DMS79 (cell line): ENCODE data around the gene DRICH1.
"Not testable (repeated sequence)": the region's sequence is repeated elsewhere in the genome, so short reads cannot be mapped to it uniquely, and the experiment has no call there.

Experiments
- DNase-seq: peaks from one replicate; lab custom pipeline; 2025; lab: John Stamatoyannopoulos, UW

Gene DRICH1

DNA sequence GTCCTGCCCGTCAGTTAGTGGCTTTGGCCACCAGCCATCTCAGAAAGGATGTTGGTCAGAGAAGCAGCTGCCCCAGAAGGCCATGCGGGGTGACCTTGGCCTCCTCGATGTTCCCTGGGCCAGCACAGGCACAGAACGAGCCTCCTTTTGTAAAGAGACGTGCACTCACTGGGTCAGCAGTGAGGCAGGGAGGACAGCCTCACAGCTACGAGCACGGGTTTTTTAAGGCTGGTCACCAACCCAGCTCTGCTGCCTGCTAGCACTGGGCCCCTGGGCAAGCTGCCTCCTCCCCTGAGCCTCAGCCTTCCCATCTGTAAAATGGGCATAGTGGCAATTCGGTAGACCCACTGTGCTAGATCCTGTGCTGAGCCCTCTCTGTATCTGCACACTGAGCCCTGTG is 62.8 kb downstream of the DRICH1 start:
- DNase-seq = no peak

DNA sequence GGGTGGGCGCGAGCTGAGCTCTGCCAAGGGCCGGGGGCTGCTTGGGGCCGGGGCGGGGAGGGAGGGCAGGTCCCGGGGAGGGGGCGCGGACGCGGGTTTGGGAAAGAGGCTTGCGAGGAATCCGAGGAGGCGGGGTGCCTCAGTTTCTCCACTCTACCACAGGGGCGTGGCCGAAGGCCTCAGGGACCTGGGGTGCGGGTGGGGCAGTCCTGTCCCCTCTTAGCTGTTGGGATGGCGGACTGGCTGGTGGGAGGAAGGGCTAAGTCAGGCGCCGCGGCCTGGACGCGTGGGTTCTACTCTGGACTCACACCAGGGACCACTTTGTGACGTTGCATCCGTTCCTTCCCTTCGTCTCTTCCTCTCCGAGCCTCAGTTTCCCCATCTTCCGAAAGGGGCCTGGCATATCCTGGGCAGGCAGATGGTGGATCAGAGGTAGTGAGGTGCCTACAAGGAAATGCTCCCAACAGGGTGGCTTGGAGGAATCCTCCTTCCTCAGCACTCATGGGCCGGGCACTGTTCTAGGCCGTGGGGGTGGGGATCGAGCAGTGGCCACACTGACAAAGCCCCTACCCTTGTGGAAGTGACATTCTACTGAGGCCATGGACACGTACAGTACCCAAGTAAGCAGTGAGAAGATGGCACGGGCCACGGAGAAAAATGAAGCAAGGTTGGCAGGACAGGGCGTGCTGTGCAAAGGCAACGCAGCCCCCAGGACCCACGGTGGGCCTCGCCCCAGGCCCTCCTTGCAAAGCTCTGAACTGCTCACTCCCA is 65.2 kb downstream of the DRICH1 start:
- no peak for DNase-seq

DNA sequence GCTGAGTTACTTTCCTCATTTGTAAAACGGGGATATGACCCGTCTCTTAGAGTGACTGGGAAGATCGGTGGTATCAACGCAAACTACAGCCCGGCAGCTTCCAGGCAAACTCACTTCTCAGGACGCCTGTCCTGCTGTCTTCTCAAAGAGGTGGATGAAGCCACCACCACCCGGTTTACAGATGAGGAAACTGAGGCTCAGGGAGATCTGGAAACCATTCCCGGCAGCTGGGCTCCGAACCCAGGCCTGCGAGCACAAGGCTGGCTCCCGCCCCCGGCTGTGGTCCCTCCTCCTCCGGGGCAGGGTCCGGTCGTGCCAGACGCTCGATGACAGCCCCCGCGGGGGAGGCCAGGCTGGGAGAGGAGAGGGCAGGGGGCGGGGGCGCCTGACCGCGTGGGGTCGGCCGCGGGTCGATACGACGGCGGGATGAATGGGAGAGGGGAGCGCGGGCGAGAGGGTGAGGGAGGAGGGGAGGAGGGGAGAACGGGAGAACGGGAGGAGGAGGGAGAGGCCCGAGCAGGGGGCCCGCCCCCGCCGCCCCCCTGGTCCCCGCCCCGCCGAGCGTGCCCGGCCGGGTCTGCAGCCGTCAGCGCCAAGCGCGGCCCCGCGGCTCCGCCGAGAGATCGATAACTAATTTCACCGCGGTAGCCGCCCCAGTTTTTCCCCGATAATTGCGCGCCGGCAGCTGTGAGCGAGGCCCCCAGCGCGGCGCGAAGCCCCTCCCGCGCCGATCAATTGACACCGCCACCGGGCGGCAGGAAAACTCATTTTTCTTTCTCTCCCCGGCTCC is 66.0 kb downstream of the DRICH1 start:
- DNase-seq = no peak

GRCh38 chr22:23565305-23565914 is 66.7 kb downstream of the DRICH1 start:
- no peak for DNase-seq

DNA sequence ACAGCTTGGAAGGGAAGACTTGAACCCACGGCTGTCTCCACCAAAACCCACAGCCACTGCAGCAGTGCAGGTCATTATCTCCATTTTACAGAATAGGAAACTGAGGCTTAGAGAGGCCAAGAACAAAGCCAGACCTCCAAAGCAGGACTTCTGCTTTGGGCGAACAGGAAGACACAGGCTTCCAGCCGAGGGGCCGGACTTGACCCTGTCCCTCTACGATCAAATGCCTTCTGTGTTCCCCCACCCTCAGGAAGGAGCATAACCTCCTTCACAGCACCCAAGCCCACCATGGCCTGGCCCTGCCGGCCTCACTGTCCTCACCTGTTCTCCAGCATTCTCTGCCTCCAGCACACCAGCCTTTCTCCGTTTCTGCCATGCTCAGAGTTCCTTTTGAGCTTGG is 67.8 kb downstream of the DRICH1 start:
- no peak for DNase-seq

- no peak for DNase-seq
These were observed 69.0 kb downstream of the DRICH1 start for GRCh38 chr22:23563111-23563510.

DNA sequence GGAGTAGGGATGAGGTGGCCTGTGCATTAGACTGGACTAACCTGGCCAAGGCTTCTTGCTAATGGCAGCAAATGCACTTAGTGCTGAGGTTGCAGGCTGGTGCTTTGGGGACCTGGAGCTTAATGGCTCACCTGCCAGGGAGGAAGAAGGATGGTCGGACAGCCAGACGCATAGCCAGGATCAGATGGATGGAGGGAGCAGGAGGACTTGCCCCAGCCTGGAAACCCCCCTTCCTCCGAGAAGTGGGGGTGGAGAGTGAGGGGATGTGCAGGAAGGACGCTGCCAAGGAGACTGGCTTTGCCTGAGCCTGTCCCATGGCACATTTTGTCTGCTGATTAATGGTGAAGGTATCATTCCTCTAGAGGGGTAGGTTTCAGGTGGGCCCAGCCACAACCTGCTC is 69.9 kb downstream of the DRICH1 start:
- no peak for DNase-seq

- DNase-seq = not testable (repeated sequence)
These were observed 71.1 kb downstream of the DRICH1 start for GRCh38 chr22:23561025-23561510.

- DNase-seq = not testable (repeated sequence)
These were observed 71.9 kb downstream of the DRICH1 start for GRCh38 chr22:23560215-23560614.
